GM21619 (cell line): ENCODE results near the gene CST1.
A peak's percentile ranks its signal among the peaks of the same experiment; 100 is the strongest.
"Not testable (repeated sequence)": the region's sequence is repeated elsewhere in the genome, so short reads cannot be mapped to it uniquely, and the experiment has no call there.

ENCODE experiments used
- ATAC-seq: cut with Tn5 transposase; IDR thresholded peaks from one replicate; pipeline ENCODE4 v1.9.1; 2021; ENCODE audit not compliant: unreplicated experiment

Gene CST1

GRCh38 chr20:23750786-23751185 is at the start of gene CST1:
CST1 (minus strand) TSS chr20:23750935; CDS start chr20:23750866, 69 bp downstream.
- ATAC-seq = not testable (repeated sequence)

- ATAC-seq = peak; percentile 87
Observed at GRCh38 chr20:23799216-23799847, 48.6 kb upstream of the CST1 start.

- no peak for ATAC-seq
Observed at GRCh38 chr20:23795526-23795925, 44.8 kb upstream of the CST1 start.

GRCh38 chr20:23794841-23795240 is 44.1 kb upstream of the CST1 start:
- no peak for ATAC-seq

- ATAC-seq = no peak
Observed at GRCh38 chr20:23794065-23794464, 43.3 kb upstream of the CST1 start.

GRCh38 chr20:23783447-23783846 is 32.7 kb upstream of the CST1 start:
- no peak for ATAC-seq

GRCh38 chr20:23782366-23782983 is 31.7 kb upstream of the CST1 start:
- ATAC-seq = no peak

GRCh38 chr20:23778676-23779075 is 27.9 kb upstream of the CST1 start:
- ATAC-seq = not testable (repeated sequence)

GRCh38 chr20:23777380-23777779 is 26.6 kb upstream of the CST1 start:
- ATAC-seq = not testable (repeated sequence)

GRCh38 chr20:23776067-23776771 is 25.5 kb upstream of the CST1 start:
- no peak for ATAC-seq

GRCh38 chr20:23774081-23774480 is 23.3 kb upstream of the CST1 start:
- no peak for ATAC-seq

GRCh38 chr20:23773579-23773978 is 22.8 kb upstream of the CST1 start:
- ATAC-seq = no peak

- ATAC-seq = no peak
Observed at GRCh38 chr20:23773127-23773526, 22.4 kb upstream of the CST1 start.

GRCh38 chr20:23772074-23772473 is 21.3 kb upstream of the CST1 start:
- no peak for ATAC-seq

- ATAC-seq = no peak
Observed at GRCh38 chr20:23770384-23770783, 19.6 kb upstream of the CST1 start.

- ATAC-seq = not testable (repeated sequence)
Observed at GRCh38 chr20:23768520-23768919, 17.8 kb upstream of the CST1 start.

- ATAC-seq = no peak
Observed at GRCh38 chr20:23766531-23766930, 15.8 kb upstream of the CST1 start.

- ATAC-seq = no peak
Observed at GRCh38 chr20:23765578-23765977, 14.8 kb upstream of the CST1 start.

GRCh38 chr20:23764630-23765029 is 13.9 kb upstream of the CST1 start:
- ATAC-seq = not testable (repeated sequence)

GRCh38 chr20:23763345-23763744 is 12.6 kb upstream of the CST1 start:
- ATAC-seq = no peak

- no peak for ATAC-seq
Observed at GRCh38 chr20:23759306-23759940, 8.7 kb upstream of the CST1 start.

GRCh38 chr20:23756792-23757191 is 6.1 kb upstream of the CST1 start:
- ATAC-seq = not testable (repeated sequence)
